Endothelial cell of umbilical vein (primary cell): ENCODE measurements around the gene NSD2. TPM values are rescaled to one million over a fixed set of nuclear protein-coding genes. Genes with fewer than 3 reads are reported as not detected.

ENCODE experiments used
- BruUV-seq: library from RNA; stranded (reverse); fragments of 400-500 nt; replicated peaks from 2 replicates; lab custom pipeline; 2021; lab: Mats Ljungman, UMichigan
- CTCF ChIA-PET: fragments of 300-600, 350-600 bp; sonication (Branson Sonifier 250); formaldehyde crosslinking; loops from one replicate; lab custom pipeline; 2021; ENCODE audit warnings: antibody characterized with exemption, inconsistent platforms; lab: Charles Lee
- POLR2A ChIA-PET: fragments of 300-600, 350-600 bp; sonication (Branson Sonifier 250); formaldehyde crosslinking; loops from one replicate; lab custom pipeline; 2021; ENCODE audit warnings: antibody characterized with exemption, inconsistent platforms; lab: Charles Lee
- DNase-seq: peaks from one replicate; pipeline ENCODE4 v3.0.0-alpha.2; 2011; ENCODE audit warnings: low read depth, low spot score
- FAIRE-seq: peaks from 2 replicates; lab custom pipeline; 2011; peaks lifted over from hg19 to GRCh38; lab: Jason Lieb, UNC
- H2AFZ ChIP-seq: 2 replicates; pipeline ENCODE4 v1.6.0; 2012; ENCODE audit warnings: low read depth, low read length, control low read depth, inconsistent platforms
- H3K27ac ChIP-seq: 2 replicates; pipeline ENCODE4 v1.5.1; 2011; ENCODE audit warnings: low read depth, mild to moderate bottlenecking, control low read depth, low read length, moderate library complexity; ENCODE audit not compliant: insufficient read depth
- H3K27me3 ChIP-seq, 2 experiments: 2 replicates each; pipeline versions ENCODE4 v1.6.0 to v1.6.1; 2011; ENCODE audit warnings: low read length in 2 of 2, mixed read lengths in 1 of 2; ENCODE audit not compliant: control insufficient read depth in 2 of 2, insufficient read depth in 2 of 2
- H3K36me3 ChIP-seq, 2 experiments: 2 replicates in 1 of 2; 3 replicates in 1 of 2; pipeline ENCODE4 v1.5.1; 2011; ENCODE audit warnings: low read length in 2 of 2, mild to moderate bottlenecking in 1 of 2, moderate library complexity in 1 of 2; ENCODE audit not compliant: control insufficient read depth in 2 of 2, insufficient read depth in 2 of 2; ENCODE audit errors: extremely low read depth in 1 of 2
- H3K4me1 ChIP-seq: 3 replicates; pipeline ENCODE4 v1.5.1; 2011; ENCODE audit warnings: mild to moderate bottlenecking, low read length; ENCODE audit not compliant: control insufficient read depth, insufficient read depth; ENCODE audit errors: extremely low read depth
- H3K4me2 ChIP-seq: 2 replicates; pipeline ENCODE4 v1.6.1; 2011; ENCODE audit warnings: low read length, control low read depth, mixed read lengths; ENCODE audit not compliant: insufficient read depth
- H3K4me3 ChIP-seq, 3 experiments: fragments of 200-600 bp in 1 of 3; sonication (generic), shearing (Covaris generic) in 1 of 3; replicated peaks in 1 of 3; 2 replicates each; pipeline ENCODE4 v1.5.1; 2011 to 2016; ENCODE audit warnings: control low read depth in 3 of 3, low read length in 3 of 3, mild to moderate bottlenecking in 2 of 3, inconsistent platforms in 1 of 3, low read depth in 1 of 3, moderate library complexity in 1 of 3; ENCODE audit not compliant: insufficient read depth in 1 of 3
- H3K79me2 ChIP-seq: 2 replicates; pipeline ENCODE4 v1.6.0; 2012; ENCODE audit warnings: low read length, inconsistent platforms; ENCODE audit not compliant: control insufficient read depth, insufficient read depth
- H3K9ac ChIP-seq: replicated peaks from 2 replicates; pipeline ENCODE3; 2011; ENCODE audit warnings: low read length, control low read depth; ENCODE audit not compliant: insufficient read depth; ENCODE audit errors: extremely low read depth
- H3K9me1 ChIP-seq: replicated peaks from 3 replicates; pipeline ENCODE4 v1.6.0; 2011; ENCODE audit warnings: mild to moderate bottlenecking, low read length; ENCODE audit not compliant: control insufficient read depth, insufficient read depth; ENCODE audit errors: extremely low read depth
- H3K9me3 ChIP-seq: replicated peaks from 2 replicates; pipeline ENCODE4 v1.5.1; 2012; ENCODE audit warnings: low read length, inconsistent platforms; ENCODE audit not compliant: control insufficient read depth, insufficient read depth
- H4K20me1 ChIP-seq: replicated peaks from 2 replicates; pipeline ENCODE3; 2011; ENCODE audit warnings: mild to moderate bottlenecking, low read length; ENCODE audit not compliant: control insufficient read depth, insufficient read depth; ENCODE audit errors: extremely low read depth
- FOS ChIP-seq: IDR thresholded peaks from 2 replicates; pipeline ENCODE4 v1.6.1; 2011; ENCODE audit warnings: mild to moderate bottlenecking, low read length, moderate library complexity, borderline replicate concordance; ENCODE audit not compliant: insufficient read depth
- JUN ChIP-seq: IDR thresholded peaks from 2 replicates; pipeline ENCODE4 v1.6.1; 2011; ENCODE audit warnings: borderline replicate concordance, low read depth; ENCODE audit not compliant: insufficient read length, insufficient read depth
- POLR2A ChIP-seq: IDR thresholded peaks from 2 replicates; pipeline ENCODE4 v1.6.1; 2012; ENCODE audit warnings: low read depth, mild to moderate bottlenecking, control low read depth, low read length
- POLR2AphosphoS5 ChIP-seq: IDR thresholded peaks from 2 replicates; pipeline ENCODE4 v1.6.1; 2012; ENCODE audit warnings: low read depth, mild to moderate bottlenecking, control low read depth, low read length, moderate library complexity; ENCODE audit not compliant: insufficient read depth
- dilution Hi-C: fragments of 300-500 bp; cut with MboI; formaldehyde crosslinking; loops from one replicate; pipeline ENCODE4 v1.15.0; 2019; ENCODE audit warnings: low sequenced_read_pairs; ENCODE audit not compliant: extremely low pct_ligation_motif_present
- intact Hi-C: fragments of 100-400 bp; cut with micrococcal nuclease; formaldehyde crosslinking; loops from one replicate; pipeline ENCODE4 v1.10.0; 2022
- polyA plus RNA-seq, 4 experiments: library from polyadenylated mRNA; depleted of rRNA in 3 of 4; stranded (reverse) in 3 of 4; unstranded in 1 of 4; fragments of >200 nt; gene quantifications; 2 replicates each; pipeline versions ENCODE4 v1.2.1 to v1.2.3, GENCODE V29; 2011 to 2012; ENCODE audit warnings: missing spikeins in 1 of 4
- total RNA-seq: library from RNA; stranded (reverse); gene quantifications from 2 replicates; pipeline ENCODE4 v1.2.3, GENCODE V29; 2021
- TF ChIP-seq, protein P1 (sequence below), 2 donors: IDR thresholded peaks; 1 replicate in 1 of 2; 2 replicates in 1 of 2; pipeline ENCODE4 v1.5.1; 2011; ENCODE audit warnings: low read length in 2 of 2, mild to moderate bottlenecking in 2 of 2, moderate library complexity in 2 of 2, control low read depth in 1 of 2, inconsistent platforms in 1 of 2, low read depth in 1 of 2; ENCODE audit not compliant: insufficient read depth in 1 of 2; ENCODE audit errors: extremely low read depth in 1 of 2

NSD2 gene
- total and polyA plus RNA-seq, 2 donors (not counting 3 experiments of a cell fraction or from before 2014, with no cell fraction given): 31.3 to 171 TPM

DNA sequence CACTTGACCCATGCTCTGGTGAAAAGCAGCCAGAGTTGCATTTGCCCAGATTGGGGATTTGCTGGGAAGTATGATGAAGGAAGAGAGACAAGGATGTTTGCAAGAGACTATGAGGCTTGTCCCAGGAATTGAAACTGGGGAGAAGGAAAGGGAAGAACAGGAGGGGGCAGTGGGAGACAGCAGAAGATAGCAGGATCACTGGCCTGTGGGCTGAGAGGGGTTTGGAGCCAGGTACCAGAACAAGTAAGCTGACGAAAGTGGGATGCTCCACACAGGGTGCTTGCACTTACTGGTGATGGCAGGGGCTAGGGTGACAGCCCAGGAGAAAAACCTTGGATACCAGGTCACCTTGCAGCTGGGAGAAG is 11.8 kb upstream of the NSD2 start:
- no peak for TF ChIP-seq POLR2A
- no peak for TF ChIP-seq FOS
- no peak for TF ChIP-seq POLR2AphosphoS5
- TF ChIP-seq JUN: no peak
- TF ChIP-seq, protein P1, sequence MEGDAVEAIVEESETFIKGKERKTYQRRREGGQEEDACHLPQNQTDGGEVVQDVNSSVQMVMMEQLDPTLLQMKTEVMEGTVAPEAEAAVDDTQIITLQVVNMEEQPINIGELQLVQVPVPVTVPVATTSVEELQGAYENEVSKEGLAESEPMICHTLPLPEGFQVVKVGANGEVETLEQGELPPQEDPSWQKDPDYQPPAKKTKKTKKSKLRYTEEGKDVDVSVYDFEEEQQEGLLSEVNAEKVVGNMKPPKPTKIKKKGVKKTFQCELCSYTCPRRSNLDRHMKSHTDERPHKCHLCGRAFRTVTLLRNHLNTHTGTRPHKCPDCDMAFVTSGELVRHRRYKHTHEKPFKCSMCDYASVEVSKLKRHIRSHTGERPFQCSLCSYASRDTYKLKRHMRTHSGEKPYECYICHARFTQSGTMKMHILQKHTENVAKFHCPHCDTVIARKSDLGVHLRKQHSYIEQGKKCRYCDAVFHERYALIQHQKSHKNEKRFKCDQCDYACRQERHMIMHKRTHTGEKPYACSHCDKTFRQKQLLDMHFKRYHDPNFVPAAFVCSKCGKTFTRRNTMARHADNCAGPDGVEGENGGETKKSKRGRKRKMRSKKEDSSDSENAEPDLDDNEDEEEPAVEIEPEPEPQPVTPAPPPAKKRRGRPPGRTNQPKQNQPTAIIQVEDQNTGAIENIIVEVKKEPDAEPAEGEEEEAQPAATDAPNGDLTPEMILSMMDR (IDR thresholded peaks at IDR 0.05; ENCODE audit: extremely low read depth in 1 of 2, insufficient read depth in 1 of 2, low read depth in 1 of 2, low read length in 2 of 2): no peak
- no TSS peak for BruUV-seq
- no peak for DNase-seq
- no peaks in the 10 kb centered on the region for H4K20me1 ChIP-seq
- dilution Hi-C loops: no loop called here
- peaks cover 24% of the 10 kb centered on the region for H3K79me2 ChIP-seq
- ChIA-PET POLR2A (no interaction called here), CTCF (interaction anchor here (0.9 to 3.7 kb wide), 4 partner anchors 11 to 51 kb away, joined by 3 to 17 read pairs (median 3); no protein-coding TSS in a partner anchor)
- no peak for FAIRE-seq
- intact Hi-C loops: no loop called here
- no peak overlapping the region for H3K9ac ChIP-seq
- H2AFZ ChIP-seq: no peak overlapping the region
- H3K36me3 ChIP-seq: no peaks in the 10 kb centered on the region
- no peak overlapping the region for H3K4me3 ChIP-seq
- H3K4me2 ChIP-seq: no peak overlapping the region
- no peaks in the 10 kb centered on the region for H3K9me1 ChIP-seq
- H3K27ac ChIP-seq: no peak overlapping the region
- no peaks in the 10 kb centered on the region for H3K9me3 ChIP-seq
- peaks cover 17% of the 10 kb centered on the region for H3K4me1 ChIP-seq
- H3K27me3 ChIP-seq: no peaks in the 10 kb centered on the region
